Measurements from ENCODE around the gene GDF10.

GDF10 gene

DNA sequence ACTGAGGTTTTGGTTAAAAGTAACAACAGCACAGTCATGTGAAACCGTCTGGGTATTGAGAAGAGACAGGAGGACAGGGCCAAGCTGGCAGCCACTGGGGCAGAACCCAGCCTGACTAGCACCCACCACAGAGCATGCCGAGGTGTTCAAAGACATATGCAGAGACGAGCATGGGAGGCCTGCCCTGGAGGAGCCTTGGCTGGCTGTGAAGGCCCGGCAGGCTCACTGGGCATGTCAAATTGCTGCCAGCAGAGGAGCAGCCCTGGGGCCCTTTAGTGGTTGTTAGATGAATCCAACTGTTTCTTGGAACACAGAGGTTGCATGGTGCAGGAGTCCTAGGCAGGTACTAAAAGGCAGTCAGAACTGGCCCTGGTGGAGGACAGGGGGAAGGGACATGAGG lies 17.3 kb downstream of the GDF10 start:
- DNase-seq, result no peak

DNA sequence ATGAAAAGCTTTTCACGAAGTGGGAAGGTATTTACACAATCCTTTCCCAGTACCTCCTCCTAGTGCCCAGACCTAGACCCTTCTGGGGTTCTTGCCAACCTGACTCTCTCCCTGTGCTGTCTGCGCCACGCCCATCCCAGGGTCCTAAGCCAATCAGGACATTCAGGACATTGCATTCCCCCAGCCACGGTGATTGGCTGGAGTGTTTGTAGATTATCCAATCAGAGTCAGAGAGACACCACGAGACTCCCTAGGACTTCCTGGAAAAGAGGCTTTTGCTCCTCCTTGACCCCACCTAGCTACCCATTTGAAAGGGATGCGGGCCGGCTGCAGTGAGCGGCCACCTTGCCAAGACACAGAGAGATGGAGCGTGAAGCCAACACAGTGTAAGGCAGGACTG lies 18.7 kb downstream of the GDF10 start:
- DNase-seq, result no peak

DNA sequence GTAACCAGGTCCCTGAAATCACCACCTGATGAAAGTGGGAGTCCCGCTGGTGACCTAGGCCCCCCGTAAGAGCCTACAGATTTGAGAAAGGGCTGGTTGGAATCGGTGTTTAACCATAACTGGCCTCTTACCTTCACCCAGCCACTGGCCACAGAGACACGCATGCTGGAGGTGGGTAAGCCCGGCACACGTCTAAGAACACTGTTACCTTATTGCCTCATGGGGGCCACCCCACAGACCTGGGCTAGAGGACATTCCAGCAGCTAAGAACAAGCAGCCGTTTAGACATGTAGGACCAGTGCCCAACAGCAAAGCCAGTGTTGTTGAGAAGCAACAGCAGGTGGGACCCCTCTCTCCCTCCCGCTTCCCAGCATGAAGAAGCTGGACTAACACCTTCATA lies 19.8 kb downstream of the GDF10 start:
- no peak for DNase-seq

DNA sequence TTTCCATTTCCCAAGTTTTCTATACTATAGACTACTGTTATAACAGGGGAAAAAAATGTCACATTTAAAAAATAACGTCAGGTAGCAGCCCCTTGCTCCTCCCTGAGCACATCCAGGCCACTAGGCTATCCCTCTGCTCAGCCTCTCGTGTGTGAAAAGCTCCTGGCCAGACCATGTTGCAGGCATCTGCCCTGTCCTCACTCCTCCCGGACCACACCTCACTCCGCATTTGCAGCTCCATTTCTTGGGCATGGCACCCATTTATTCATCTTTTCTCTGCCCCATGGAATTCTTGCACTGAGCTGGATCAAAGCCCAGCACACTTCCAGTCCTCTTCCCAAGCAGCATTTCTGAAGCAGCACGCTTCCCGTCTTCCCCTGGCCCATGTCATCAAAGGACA lies 20.8 kb downstream of the GDF10 start:
- no peak for DNase-seq

DNA sequence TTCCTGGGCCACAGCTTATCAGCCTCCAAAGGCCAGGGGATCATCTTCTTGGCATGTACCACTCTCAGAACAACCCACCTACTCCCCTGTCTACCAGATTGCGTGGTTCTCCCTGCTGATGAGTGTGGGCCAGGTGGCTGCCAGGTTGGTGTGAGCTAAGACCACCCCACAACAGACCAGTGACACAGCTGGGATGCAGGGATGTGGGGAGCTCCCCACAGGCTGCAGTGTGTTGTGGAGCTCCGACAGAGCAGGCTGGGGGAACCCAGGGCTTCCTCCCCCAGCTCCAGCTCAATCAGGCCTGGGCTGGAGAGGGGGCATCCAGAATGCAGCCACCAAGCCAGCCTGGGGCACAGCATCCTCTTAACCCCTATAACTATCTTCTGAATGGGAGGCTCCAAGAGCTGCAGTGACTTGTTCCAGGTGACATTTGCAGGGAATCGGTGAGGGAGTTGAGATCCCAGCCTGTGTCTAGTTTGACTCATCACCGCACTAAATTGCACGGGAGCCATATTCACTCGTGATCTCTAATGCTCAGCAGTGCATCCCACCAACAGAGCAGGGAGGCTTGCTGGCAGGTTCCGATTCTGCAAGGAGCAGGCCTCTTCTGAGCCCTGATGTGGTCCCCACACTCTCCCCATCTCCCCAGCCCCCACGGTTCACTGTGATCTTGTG lies 21.7 kb downstream of the GDF10 start:
- DNase-seq, result no peak

DNA sequence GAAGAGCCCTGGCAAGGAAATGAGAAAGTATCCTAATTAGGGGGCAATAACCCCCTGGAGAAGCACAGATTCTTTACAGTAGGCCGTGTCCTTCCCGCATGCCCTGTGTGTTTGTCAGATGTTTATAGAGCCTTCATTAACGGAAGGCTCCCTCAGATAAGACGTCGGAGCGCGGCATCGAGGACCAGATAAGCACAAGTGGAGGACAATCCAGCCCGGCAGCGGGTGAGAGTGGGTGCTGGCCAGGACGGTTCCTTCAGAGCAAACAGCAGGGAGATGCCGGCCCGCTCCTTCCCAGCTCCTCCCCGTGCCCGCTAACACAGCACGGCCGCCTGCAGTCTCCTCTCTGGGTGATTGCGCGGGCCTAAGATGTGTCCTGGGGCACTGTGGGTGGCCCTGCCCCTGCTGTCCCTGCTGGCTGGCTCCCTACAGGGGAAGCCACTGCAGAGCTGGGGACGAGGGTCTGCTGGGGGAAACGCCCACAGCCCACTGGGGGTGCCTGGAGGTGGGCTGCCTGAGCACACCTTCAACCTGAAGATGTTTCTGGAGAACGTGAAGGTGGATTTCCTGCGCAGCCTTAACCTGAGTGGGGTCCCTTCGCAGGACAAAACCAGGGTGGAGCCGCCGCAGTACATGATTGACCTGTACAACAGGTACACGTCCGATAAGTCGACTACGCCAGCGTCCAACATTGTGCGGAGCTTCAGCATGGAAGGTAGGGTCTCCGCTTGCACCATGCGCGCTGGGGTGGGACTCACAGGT lies 22.5 kb downstream of the GDF10 start, which contains the start of gene GDF2:
TSS of gene GDF2 (plus strand) at position 155 of the 762 bp plus-strand sequence. CDS start at position 370, 215 bp downstream.
- no peak for DNase-seq

DNA sequence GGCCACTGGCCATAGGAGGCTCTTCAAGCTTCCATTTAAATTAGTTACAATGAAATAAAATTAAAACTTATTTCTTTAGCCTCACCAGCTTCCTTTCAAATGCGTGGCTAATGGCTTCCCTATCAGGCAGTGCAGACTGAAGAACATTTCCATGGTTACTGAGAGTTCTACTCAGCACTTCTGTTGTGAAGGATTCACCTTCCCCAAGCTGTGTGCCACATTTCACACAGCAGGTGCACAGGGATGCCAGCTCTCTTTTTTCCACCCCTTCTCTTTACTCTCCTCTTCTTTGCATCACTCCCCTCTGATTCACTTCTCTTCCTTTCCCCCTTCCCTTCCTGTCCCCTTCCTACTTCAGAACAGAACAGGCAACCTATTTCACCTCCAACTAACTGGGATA lies 23.1 kb downstream of the GDF10 start:
- DNase-seq, result no peak

DNA sequence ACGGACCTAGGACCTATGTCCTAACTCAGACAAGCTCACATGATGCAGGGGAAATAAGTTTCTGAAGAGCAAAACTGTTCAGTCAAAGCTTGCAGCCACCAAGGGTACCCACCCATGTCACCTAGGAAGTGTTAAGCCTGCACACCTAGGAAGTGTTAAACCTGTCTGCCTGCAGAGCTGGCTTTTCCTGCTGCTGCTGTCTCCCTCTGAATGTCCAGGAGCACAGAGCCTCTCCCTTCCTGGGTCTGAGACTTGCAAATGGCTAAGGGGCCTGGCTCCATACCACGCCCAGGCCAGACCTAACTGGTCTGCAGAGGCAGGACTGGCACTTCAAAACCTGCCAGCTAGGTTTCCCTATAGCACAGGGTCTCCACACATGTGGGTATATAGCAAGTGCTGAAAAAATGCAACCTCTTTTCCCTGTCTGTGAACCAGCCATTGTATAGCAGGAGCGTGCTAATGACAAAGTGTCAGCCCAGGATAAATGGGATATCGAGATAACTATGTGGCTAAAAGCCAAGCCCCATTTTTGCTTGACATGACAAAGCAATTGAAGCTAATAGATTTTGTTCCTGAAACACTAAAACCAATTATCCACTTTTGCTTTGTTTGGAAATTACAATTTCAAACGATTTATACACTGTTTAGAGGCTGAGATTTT lies 23.8 kb downstream of the GDF10 start:
- no peak for DNase-seq

DNA sequence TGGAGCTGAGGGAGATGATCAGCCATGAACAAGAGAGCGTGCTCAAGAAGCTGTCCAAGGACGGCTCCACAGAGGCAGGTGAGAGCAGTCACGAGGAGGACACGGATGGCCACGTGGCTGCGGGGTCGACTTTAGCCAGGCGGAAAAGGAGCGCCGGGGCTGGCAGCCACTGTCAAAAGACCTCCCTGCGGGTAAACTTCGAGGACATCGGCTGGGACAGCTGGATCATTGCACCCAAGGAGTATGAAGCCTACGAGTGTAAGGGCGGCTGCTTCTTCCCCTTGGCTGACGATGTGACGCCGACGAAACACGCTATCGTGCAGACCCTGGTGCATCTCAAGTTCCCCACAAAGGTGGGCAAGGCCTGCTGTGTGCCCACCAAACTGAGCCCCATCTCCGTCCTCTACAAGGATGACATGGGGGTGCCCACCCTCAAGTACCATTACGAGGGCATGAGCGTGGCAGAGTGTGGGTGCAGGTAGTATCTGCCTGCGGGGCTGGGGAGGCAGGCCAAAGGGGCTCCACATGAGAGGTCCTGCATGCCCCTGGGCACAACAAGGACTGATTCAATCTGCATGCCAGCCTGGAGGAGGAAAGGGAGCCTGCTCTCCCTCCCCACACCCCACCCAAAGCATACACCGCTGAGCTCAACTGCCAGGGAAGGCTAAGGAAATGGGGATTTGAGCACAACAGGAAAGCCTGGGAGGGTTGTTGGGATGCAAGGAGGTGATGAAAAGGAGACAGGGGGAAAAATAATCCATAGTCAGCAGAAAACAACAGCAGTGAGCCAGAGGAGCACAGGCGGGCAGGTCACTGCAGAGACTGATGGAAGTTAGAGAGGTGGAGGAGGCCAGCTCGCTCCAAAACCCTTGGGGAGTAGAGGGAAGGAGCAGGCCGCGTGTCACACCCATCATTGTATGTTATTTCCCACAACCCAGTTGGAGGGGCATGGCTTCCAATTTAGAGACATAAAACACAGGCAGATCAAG lies 25.6 kb downstream of the GDF10 start:
- DNase-seq, result no peak

DNA sequence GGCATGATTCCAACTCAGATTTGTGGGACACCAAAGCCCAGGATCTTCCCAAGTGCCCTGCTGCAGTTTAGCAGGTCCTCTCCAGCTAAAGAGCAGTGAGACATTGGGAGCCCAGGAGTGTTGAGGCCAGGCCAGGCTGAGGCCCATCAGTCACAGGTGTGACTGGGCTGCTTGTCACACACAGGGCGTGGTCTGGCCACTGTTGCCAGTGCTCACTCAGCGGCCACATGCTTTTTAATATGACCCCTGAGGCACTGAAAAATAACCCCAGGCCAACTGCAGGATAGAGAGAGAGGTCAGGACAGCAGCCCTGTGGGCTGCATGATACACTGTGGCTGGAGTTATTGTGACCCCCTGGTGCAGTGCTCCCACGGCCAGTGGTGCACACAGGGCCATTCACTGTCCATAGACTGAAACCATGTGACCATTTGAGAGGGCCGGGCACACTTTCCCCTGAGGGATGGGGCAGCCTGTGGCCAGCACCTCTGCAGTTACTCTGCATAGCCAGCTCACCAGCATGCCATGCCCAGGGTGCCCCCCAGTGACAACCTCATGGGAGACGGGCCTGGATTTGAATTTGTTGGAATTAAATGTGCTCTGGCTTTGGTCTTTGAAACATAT lies 26.4 kb downstream of the GDF10 start:
- no peak for DNase-seq

DNA sequence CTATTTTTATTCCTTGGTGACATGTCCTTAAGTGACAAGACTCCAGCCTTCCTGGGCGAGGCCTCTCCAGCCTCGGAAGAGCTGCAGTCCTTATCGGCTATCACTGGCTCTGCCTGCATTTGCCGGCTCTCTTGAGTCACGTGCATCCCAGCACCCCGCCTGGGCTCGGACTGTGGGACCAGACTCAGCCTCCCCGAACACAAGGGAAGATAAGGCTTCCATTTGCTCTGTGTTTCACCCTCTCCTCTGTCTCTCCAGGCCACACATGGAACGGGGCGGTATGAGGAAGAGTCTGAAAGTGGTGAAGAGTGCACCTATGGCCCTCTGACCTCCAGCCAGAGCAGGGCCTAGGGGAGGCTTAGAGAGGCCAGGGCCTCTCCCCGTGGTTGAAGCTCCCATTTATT lies 26.9 kb downstream of the GDF10 start:
- DNase-seq, result no peak

DNA sequence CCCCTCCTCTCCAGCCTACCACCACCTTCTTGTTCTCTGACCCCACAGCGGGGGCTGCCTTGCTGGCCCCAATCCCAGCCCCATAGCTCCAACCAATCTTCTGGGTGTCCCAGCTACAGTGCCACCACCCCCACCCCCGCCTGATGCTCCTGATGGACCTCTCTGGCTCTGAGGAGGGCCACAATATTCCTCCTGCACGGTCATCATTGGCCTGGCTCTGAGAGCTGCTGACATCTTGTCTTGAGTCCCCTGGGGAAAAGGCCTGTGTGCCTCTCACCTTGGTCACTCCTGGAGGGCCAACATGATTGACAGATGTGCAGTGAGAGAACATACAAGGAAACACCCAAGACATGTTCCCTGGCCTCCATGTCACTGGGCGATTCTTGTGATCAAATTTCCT lies 29.9 kb downstream of the GDF10 start:
- DNase-seq, result no peak

DNA sequence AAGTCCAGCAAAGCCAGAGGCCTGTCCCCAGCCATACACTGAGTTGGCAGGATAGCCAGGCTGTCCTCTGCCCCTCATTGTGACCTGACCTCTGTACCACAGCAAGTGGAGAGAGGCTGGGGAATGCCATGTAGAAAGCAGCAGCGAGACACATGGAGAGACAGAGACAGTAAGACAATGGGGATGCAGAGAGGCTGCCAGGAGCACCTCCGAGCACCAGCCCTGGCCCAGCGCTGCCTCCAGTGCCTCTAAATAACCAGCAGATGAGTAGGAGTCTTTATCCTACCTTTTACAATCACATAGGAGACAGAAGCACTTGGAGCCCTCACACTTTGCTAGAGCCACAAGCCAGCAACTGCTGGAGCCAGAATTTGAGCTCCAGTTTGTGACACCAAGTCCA lies 30.4 kb downstream of the GDF10 start:
- no peak for DNase-seq

DNA sequence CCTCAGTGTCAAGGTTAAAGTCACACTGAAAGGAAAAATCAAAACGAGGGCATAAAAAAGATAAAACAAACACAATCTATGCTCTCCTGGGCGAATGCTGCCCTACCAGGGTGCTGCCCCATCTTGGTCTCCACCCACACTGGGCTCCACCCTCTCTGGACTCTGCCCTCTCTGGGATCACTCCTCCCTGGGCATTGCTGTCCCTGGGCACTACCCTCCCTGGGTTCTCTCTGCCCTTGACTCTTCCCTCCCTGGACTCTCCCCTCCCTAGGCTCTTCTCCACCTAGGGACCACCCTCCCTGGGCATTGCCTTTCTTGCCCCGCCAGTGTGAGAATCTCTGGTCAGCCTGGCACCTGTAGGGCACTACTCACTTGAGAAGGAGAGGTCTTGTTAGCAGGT lies 30.8 kb downstream of the GDF10 start:
- no peak for DNase-seq

DNA sequence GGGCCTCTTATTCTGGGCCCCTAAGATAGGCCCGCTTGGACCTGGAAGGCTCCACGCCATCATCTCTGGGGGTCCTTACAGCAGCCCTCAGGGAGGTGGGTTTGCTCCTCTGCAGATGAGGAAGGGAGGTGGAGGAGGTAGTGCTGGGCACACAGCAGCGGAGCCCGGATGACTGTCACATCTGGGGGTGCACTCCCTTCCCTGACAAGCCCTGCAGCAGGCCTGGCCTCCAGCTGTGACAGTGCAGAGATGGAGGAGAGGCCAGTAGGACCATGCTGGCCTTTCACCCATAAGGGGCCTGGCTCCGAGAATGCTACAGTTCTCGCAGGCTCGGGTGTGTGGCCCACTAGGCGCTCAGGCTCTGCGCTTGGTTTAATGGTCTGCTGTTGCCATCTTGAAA lies 31.5 kb downstream of the GDF10 start:
- DNase-seq, result no peak

DNA sequence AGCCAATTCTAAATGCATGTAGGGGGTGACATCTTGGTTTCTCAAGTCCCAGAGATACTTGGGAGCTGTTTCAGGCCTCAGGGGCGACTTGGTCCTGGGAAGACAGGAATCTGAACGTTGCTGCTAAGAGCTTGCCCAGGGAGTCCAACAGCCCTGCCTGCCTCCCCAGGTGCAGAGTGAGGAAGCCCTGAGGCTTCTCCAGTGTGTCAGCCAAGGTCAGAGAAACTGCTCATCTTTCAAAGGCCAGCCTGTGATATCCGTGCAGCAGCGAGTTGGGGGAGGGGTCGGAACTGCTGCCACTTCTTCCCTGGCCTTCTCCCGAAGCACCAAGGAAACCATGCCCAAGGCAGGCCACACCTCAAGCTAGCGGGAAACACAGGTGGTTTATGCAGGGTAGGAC lies 32.0 kb downstream of the GDF10 start:
- DNase-seq, result no peak

DNA sequence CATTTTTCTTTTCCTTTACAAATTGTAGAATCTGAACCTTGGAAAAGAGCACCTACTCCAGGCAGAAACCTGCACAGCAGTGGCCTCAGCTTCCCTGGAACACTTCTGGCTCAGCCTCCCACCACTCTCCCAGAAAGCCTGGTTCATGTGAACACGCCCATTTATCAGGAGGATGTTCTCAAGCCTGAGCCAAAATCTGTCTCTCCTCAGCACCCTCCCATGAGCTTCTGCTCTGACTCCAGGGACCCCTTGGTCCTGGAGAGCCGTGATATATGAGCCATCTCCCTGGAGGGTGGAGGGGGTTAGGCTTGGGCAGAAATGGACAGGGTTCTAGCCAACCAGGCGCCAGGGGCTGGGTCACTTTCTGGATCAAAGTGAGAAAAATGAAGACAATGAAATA lies 32.4 kb downstream of the GDF10 start:
- no peak for DNase-seq

DNA sequence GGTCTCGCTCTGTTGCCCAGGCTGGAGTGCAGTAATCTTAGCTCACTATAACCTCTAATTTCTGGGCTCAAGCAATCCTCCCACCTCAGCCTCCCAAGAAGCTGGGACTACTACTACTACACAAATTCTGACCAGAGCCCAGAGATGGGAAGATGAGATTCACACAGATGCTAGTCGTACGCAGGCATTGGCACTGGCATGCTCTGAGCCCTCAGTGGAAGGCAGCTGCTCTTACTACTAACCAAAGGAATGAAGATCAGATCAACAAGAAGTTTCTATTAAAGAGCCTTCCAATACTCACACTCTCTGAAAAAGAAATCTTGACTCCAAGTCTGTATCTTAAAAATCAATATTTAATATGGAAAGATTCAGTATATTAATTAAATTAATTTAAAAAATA lies 32.9 kb downstream of the GDF10 start:
- no peak for DNase-seq

DNA sequence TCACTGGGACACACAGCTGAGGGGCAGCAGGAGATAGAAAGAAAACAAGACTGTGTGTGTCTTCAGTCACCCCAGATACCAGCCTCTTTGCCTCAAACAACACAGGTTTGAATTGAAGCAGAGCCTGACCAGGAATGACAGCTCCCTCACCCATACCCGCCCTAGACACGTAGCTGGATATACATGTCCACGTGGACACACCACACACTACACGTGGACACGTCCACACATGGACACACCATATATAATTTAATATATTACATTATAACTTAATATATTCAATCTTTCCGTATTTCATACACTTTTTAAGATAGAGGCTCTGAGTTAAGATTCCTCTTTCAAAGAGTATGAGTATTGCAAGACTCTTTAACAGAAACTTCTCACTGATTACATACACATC lies 33.5 kb downstream of the GDF10 start:
- DNase-seq, result no peak

DNA sequence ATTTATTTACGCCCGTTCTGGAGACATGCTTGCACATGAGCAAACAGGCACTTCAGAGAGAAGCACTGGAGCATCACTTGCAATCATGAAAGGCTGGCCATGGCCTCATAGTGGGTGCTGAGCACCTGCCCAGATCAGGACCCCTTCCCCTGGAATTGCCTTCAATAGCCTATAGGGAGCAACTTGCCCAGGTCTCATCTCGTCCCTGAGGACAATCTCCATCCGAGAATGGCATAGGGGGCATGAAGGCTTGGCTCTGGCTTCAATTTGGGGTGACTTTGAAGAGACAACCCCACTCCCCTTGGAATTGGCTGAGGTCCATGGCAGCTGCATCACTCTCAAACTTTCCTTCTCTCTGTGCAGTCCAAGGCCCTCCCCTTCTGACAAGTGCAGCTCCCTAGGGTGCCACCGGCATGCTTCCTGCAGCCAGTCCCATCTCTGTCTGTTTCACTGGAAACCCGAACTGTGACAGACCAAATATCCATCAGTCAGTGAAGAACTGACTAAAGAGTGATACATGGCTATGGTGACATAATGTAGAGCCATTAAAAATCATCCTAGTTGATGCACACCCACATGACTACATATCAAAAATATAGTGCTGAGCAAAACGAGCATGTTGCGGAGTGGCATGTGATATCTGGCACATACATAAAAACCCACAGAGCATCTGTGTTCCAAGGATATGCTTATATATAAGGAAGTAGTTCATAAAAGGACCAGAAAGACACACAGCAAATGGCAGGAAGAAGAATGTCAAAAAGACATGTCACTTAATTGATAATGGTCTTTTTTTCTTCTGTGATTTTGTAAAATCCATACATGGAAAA lies 34.7 kb downstream of the GDF10 start:
- DNase-seq, result no peak

DNA sequence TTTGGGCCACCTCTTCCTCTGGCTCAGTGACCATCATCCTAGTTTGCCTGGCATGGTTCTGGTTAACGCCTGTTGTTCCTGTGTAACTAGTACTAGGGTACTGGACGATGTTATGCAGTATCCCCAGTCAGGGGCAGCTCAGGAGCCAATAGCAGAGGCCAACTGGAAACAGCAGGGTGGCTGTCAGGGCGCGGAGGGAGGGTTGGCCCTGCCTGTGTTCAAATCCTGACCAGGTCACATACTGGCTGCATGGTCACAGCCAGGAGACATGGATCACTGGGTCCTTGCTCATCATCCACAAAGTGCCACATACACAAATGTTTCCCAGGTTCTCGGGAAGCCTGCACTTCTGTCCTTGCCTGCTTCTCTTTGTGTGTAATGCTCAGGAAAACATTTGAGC lies 35.9 kb downstream of the GDF10 start:
- DNase-seq, result no peak
